ENCODE results near the gene RNU6-9. TPM values are rescaled to one million over a fixed set of nuclear protein-coding genes. Genes with fewer than 3 reads are reported as not detected.
A peak's percentile ranks its signal among the peaks of the same experiment; 100 is the strongest.

Gene RNU6-9
- total and polyA plus RNA-seq, 2 of the 13 experiments (the other 11 are each of a cell fraction or from before 2014, with no cell fraction given), result under 0.01 TPM; not detected in 1

GRCh38 chr19:892894-893689 lies at the start of gene RNU6-9, which contains the start of gene MED16 (continued):
- TF ChIP-seq ZBTB1 (CRISPR knock-in tag; IDR thresholded peaks at IDR 0.05; ENCODE audit: borderline replicate concordance), result no peak
- 0 out of 2 replicates have a peak, but pooled peaks have one; percentile 58 for TF ChIP-seq RFXAP (CRISPR knock-in tag; IDR thresholded peaks at IDR 0.05; ENCODE audit: borderline replicate concordance)
- TF ChIP-seq ATAD3A (CRISPR knock-in tag; IDR thresholded peaks at IDR 0.05), result no peak
- TF ChIP-seq KMT2A (CRISPR knock-in tag; IDR thresholded peaks at IDR 0.05), result peak; percentile 16; the same call in 1 of the 2 replicates
- peak; percentile 66 for TF ChIP-seq ZNF607 (CRISPR knock-in tag; IDR thresholded peaks at IDR 0.05; ENCODE audit: borderline replicate concordance)
- TF ChIP-seq ZC3H4 (CRISPR knock-in tag; IDR thresholded peaks at IDR 0.05; ENCODE audit: borderline replicate concordance), result no peak
- no peak for TF ChIP-seq NR1H2 (CRISPR knock-in tag; IDR thresholded peaks at IDR 0.05; ENCODE audit: borderline replicate concordance, low read depth)
- TF ChIP-seq BORCS8-MEF2B (CRISPR knock-in tag; IDR thresholded peaks at IDR 0.05), result peak; percentile 71; the same call in 1 of the 2 replicates
- TF ChIP-seq HNF1A (IDR thresholded peaks at IDR 0.05; ENCODE audit: low read depth), result no peak
- TF ChIP-seq HNF1A (CRISPR knock-in tag; IDR thresholded peaks at IDR 0.05; ENCODE audit: borderline replicate concordance), result no peak
- TF ChIP-seq ZFYVE20 (CRISPR knock-in tag; IDR thresholded peaks at IDR 0.05; ENCODE audit: borderline replicate concordance, low read depth), result no peak
- peak; percentile 93 for TF ChIP-seq HOXA5 (CRISPR knock-in tag; IDR thresholded peaks at IDR 0.05)
- TF ChIP-seq NR2F2 (IDR thresholded peaks at IDR 0.05; ENCODE audit: borderline replicate concordance, low read depth), result 0 out of 2 replicates have a peak, but pooled peaks have one; percentile 24
- TF ChIP-seq ZNF639 (CRISPR knock-in tag; conservative IDR thresholded peaks at IDR 0.05), result 0 out of 2 replicates have a peak, but pooled peaks have one; percentile 38
- TF ChIP-seq FOXK2 (IDR thresholded peaks at IDR 0.05), result no peak
- TF ChIP-seq, protein P1, sequence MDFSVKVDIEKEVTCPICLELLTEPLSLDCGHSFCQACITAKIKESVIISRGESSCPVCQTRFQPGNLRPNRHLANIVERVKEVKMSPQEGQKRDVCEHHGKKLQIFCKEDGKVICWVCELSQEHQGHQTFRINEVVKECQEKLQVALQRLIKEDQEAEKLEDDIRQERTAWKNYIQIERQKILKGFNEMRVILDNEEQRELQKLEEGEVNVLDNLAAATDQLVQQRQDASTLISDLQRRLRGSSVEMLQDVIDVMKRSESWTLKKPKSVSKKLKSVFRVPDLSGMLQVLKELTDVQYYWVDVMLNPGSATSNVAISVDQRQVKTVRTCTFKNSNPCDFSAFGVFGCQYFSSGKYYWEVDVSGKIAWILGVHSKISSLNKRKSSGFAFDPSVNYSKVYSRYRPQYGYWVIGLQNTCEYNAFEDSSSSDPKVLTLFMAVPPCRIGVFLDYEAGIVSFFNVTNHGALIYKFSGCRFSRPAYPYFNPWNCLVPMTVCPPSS (IDR thresholded peaks at IDR 0.05), result no peak
- peak; percentile 65; the same call in 1 of the 2 replicates for TF ChIP-seq KDM2A (CRISPR knock-in tag; IDR thresholded peaks at IDR 0.05; ENCODE audit: borderline replicate concordance, low read depth)
- TF ChIP-seq ZNF264 (CRISPR knock-in tag; IDR thresholded peaks at IDR 0.05), result peak; percentile 84; the same call in 1 of the 2 replicates
- TF ChIP-seq ELF4 (CRISPR knock-in tag; IDR thresholded peaks at IDR 0.05; ENCODE audit: borderline replicate concordance), result 0 out of 2 replicates have a peak, but pooled peaks have one; percentile 51
- TF ChIP-seq, protein P2, sequence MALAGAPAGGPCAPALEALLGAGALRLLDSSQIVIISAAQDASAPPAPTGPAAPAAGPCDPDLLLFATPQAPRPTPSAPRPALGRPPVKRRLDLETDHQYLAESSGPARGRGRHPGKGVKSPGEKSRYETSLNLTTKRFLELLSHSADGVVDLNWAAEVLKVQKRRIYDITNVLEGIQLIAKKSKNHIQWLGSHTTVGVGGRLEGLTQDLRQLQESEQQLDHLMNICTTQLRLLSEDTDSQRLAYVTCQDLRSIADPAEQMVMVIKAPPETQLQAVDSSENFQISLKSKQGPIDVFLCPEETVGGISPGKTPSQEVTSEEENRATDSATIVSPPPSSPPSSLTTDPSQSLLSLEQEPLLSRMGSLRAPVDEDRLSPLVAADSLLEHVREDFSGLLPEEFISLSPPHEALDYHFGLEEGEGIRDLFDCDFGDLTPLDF (CRISPR knock-in tag; IDR thresholded peaks at IDR 0.05), result peak; percentile 28; the same call in 1 of the 2 replicates

All from HepG2 (cell line).